ENCODE data around the gene RAD54L. TPM values are rescaled to one million over a fixed set of nuclear protein-coding genes. Genes with fewer than 3 reads are reported as not detected.

Gene RAD54L
- total RNA-seq, 5 donors from 2014 or later (not counting 1 experiment from before 2014, with no cell fraction given), result 1.1 to 2.8 (median 1.8) TPM

GRCh38 chr1:46277658-46278373 lies 30.3 kb downstream of the RAD54L start:
- ChIA-PET POLR2A (interaction anchor here in 1 of 2 donors (0.6 kb wide), 1 partner anchor 19 kb away, joined by 3 read pairs; no protein-coding TSS in a partner anchor), CTCF (no interaction called here)
- Histone ChIP-seq H3K27me3 (replicated peaks in 1 of 2; ENCODE audit: control insufficient read depth in 2 of 2, extremely low read depth in 1 of 2, insufficient read depth in 2 of 2, low read length in 1 of 2) (no peaks in the 10 kb centered on the region), H3K27ac (ENCODE audit: low read length) (no peak overlapping the region), H3K4me1 (ENCODE audit: control insufficient read depth in 1 of 2, extremely low read depth in 1 of 2, insufficient read depth in 2 of 2, low read length in 2 of 2) (no peaks in the 10 kb centered on the region), H3K4me3 (ENCODE audit: control insufficient read depth in 1 of 2, extremely low read depth in 1 of 2, low read length in 1 of 2) (no peak overlapping the region), H3K36me3 (ENCODE audit: control insufficient read depth in 2 of 2, extremely low read depth in 1 of 2, insufficient read depth in 1 of 2, low read length in 1 of 2) (peaks cover 8 to 29% of the 10 kb centered on the region in 2 donors), H3K9me3 (no peaks in the 10 kb centered on the region)
- no peak for ATAC-seq (replicated peaks in 1 of 4)
- 94% methylated on average over 6 of the region's 14 CpGs for WGBS (ENCODE audit: insufficient coverage)
- Mint-ChIP-seq H3K27ac (no peak overlapping the region), H3K36me3 (peaks cover 17% of the 10 kb centered on the region), H3K9me3 (no peaks in the 10 kb centered on the region), H3K4me1 (no peaks in the 10 kb centered on the region), H3K4me3 (no peak overlapping the region), H3K27me3 (no peaks in the 10 kb centered on the region)
- no peak for DNase-seq

- Mint-ChIP-seq H3K27me3 (no peaks in the 10 kb centered on the region), H3K27ac (no peak overlapping the region), H3K9me3 (no peaks in the 10 kb centered on the region), H3K4me3 (no peak overlapping the region), H3K36me3 (peaks cover 24% of the 10 kb centered on the region), H3K4me1 (no peaks in the 10 kb centered on the region)
- ChIA-PET POLR2A (no interaction called here), CTCF (no interaction called here)
- Histone ChIP-seq H3K27ac (ENCODE audit: low read length) (no peak overlapping the region), H3K27me3 (replicated peaks in 1 of 2; ENCODE audit: control insufficient read depth in 2 of 2, extremely low read depth in 1 of 2, insufficient read depth in 2 of 2, low read length in 1 of 2) (no peaks in the 10 kb centered on the region), H3K36me3 (ENCODE audit: control insufficient read depth in 2 of 2, extremely low read depth in 1 of 2, insufficient read depth in 1 of 2, low read length in 1 of 2) (peaks cover 8 to 29% of the 10 kb centered on the region in 2 donors), H3K4me1 (ENCODE audit: control insufficient read depth in 1 of 2, extremely low read depth in 1 of 2, insufficient read depth in 2 of 2, low read length in 2 of 2) (no peaks in the 10 kb centered on the region), H3K4me3 (ENCODE audit: control insufficient read depth in 1 of 2, extremely low read depth in 1 of 2, low read length in 1 of 2) (no peak overlapping the region), H3K9me3 (no peaks in the 10 kb centered on the region)
- ATAC-seq (replicated peaks in 1 of 4) (no peak), DNase-seq (no peak)
- 91% methylated on average over 9 of the region's 12 CpGs for WGBS (ENCODE audit: insufficient coverage)
Measured at GRCh38 chr1:46278807-46279206, 31.2 kb downstream of the RAD54L start.

DNA sequence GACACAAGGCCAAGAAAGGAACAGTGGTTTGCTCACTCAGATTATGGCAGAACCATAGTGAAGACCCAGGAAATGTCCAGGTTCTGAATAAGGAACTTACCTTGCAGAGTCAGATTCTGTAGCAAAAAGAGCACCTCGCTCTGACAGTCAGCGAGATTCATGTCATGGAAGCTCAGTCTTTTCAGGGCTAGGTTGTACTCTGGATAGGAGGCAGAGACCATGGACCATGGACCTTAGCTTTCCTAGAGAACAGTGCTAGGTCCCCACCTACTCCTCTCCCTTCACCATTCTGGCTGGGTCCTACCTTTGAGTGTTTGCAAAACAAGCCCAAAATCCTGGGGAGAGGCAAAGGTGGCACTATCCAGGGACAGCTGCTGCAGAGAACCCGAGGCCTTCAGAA lies 32.5 kb downstream of the RAD54L start:
- no peaks in the 10 kb centered on the region for H3K27me3 Mint-ChIP-seq

DNA sequence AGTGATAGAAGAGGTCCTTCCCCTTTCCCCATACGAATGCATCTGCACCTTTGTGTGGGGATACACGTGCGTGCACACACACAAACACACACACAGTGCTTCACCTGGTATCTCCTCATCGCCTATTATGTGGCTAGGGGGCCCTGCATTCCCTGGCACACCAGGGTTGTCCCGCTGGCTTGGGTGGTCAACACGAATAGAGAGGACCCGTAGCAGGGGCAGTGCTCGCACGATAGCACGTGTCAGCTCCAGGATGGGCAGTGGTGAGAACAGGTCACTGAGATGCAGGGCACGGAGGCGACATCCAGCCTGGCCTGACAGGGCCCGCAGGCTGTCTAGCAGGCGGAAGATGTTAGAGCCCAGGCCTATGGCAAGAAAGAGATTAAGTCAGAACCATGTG lies 33.5 kb downstream of the RAD54L start:
- peaks cover 0 to 6% (median under 1%) of the 10 kb centered on the region in 3 donors for H3K4me1 Mint-ChIP-seq
- ATAC-seq (replicated peaks in 1 of 4), result no peak
- H3K4me3 Mint-ChIP-seq, result no peak overlapping the region
- no peak for DNase-seq
- Histone ChIP-seq H3K36me3 (ENCODE audit: control insufficient read depth in 2 of 2, extremely low read depth in 1 of 2, insufficient read depth in 1 of 2, low read length in 1 of 2) (peaks cover 8 to 39% of the 10 kb centered on the region in 2 donors), H3K4me3 (ENCODE audit: control insufficient read depth in 1 of 2, extremely low read depth in 1 of 2, low read length in 1 of 2) (no peak overlapping the region), H3K27ac (ENCODE audit: low read length) (no peak overlapping the region), H3K27me3 (replicated peaks in 1 of 2; ENCODE audit: control insufficient read depth in 2 of 2, extremely low read depth in 1 of 2, insufficient read depth in 2 of 2, low read length in 1 of 2) (no peaks in the 10 kb centered on the region), H3K4me1 (ENCODE audit: control insufficient read depth in 1 of 2, extremely low read depth in 1 of 2, insufficient read depth in 2 of 2, low read length in 2 of 2) (peaks cover 0 to 8% of the 10 kb centered on the region in 2 experiments), H3K9me3 (no peaks in the 10 kb centered on the region)
- H3K27me3 Mint-ChIP-seq, result no peaks in the 10 kb centered on the region
- H3K36me3 Mint-ChIP-seq, result peaks cover 33% of the 10 kb centered on the region
- H3K27ac Mint-ChIP-seq, result no peak overlapping the region
- ChIA-PET CTCF (no interaction called here), POLR2A (no interaction called here)
- 98% methylated on average over 11 of the region's 14 CpGs for WGBS (ENCODE audit: insufficient coverage)
- H3K9me3 Mint-ChIP-seq, result no peaks in the 10 kb centered on the region

More for the DNA sequence above, 32.5 kb downstream of the RAD54L start:
- Mint-ChIP-seq H3K4me3 (no peak overlapping the region), H3K36me3 (peaks cover 32% of the 10 kb centered on the region), H3K9me3 (no peaks in the 10 kb centered on the region), H3K27ac (no peak overlapping the region), H3K4me1 (no peaks in the 10 kb centered on the region)
- ChIA-PET POLR2A (no interaction called here), CTCF (interaction anchor here in 1 of 2 donors (0.6 kb wide), 1 partner anchor 15 kb away, joined by 4 read pairs; no protein-coding TSS in a partner anchor)
- DNase-seq (no peak), ATAC-seq (replicated peaks in 1 of 4) (no peak)
- no peaks in the 10 kb centered on the region for H3K9me3 ChIP-seq
- H3K4me3 ChIP-seq (ENCODE audit: control insufficient read depth in 1 of 2, extremely low read depth in 1 of 2, low read length in 1 of 2), result no peak overlapping the region
- H3K27ac ChIP-seq (ENCODE audit: low read length), result no peak overlapping the region
- H3K4me1 ChIP-seq (ENCODE audit: control insufficient read depth in 1 of 2, extremely low read depth in 1 of 2, insufficient read depth in 2 of 2, low read length in 2 of 2), result no peaks in the 10 kb centered on the region
- H3K27me3 ChIP-seq (replicated peaks in 1 of 2; ENCODE audit: control insufficient read depth in 2 of 2, extremely low read depth in 1 of 2, insufficient read depth in 2 of 2, low read length in 1 of 2), result no peaks in the 10 kb centered on the region
- WGBS (ENCODE audit: insufficient coverage), result 100% methylated on average over 2 of the region's 3 CpGs
- H3K36me3 ChIP-seq (ENCODE audit: control insufficient read depth in 2 of 2, extremely low read depth in 1 of 2, insufficient read depth in 1 of 2, low read length in 1 of 2), result peaks cover 8 to 35% of the 10 kb centered on the region in 2 donors

GRCh38 chr1:46284058-46284457 lies 36.5 kb downstream of the RAD54L start:
- POLR2A ChIA-PET, result no interaction called here
- DNase-seq (no peak), ATAC-seq (replicated peaks in 1 of 4) (no peak)
- Histone ChIP-seq H3K36me3 (ENCODE audit: control insufficient read depth in 2 of 2, extremely low read depth in 1 of 2, insufficient read depth in 1 of 2, low read length in 1 of 2) (peaks cover 8 to 35% of the 10 kb centered on the region in 2 donors), H3K9me3 (no peaks in the 10 kb centered on the region), H3K27me3 (replicated peaks in 1 of 2; ENCODE audit: control insufficient read depth in 2 of 2, extremely low read depth in 1 of 2, insufficient read depth in 2 of 2, low read length in 1 of 2) (no peaks in the 10 kb centered on the region), H3K4me3 (ENCODE audit: control insufficient read depth in 1 of 2, extremely low read depth in 1 of 2, low read length in 1 of 2) (no peak overlapping the region), H3K27ac (ENCODE audit: low read length) (no peak overlapping the region), H3K4me1 (ENCODE audit: control insufficient read depth in 1 of 2, extremely low read depth in 1 of 2, insufficient read depth in 2 of 2, low read length in 2 of 2) (peaks cover 0 to 12% of the 10 kb centered on the region in 2 experiments)
- Mint-ChIP-seq H3K4me3 (no peak overlapping the region), H3K27ac (no peak overlapping the region), H3K9me3 (no peaks in the 10 kb centered on the region), H3K4me1 (peaks cover 2 to 18% (median 5%) of the 10 kb centered on the region in 3 donors), H3K36me3 (peaks cover 40% of the 10 kb centered on the region), H3K27me3 (no peaks in the 10 kb centered on the region)
- CTCF ChIA-PET, result interaction anchor here (0.6 to 1.3 kb wide), 3 partner anchors 37 to 127 kb away, joined by 3 read pairs; no protein-coding TSS in a partner anchor
- WGBS (ENCODE audit: insufficient coverage), result 100% methylated on average over 1 of the region's 1 CpG

DNA sequence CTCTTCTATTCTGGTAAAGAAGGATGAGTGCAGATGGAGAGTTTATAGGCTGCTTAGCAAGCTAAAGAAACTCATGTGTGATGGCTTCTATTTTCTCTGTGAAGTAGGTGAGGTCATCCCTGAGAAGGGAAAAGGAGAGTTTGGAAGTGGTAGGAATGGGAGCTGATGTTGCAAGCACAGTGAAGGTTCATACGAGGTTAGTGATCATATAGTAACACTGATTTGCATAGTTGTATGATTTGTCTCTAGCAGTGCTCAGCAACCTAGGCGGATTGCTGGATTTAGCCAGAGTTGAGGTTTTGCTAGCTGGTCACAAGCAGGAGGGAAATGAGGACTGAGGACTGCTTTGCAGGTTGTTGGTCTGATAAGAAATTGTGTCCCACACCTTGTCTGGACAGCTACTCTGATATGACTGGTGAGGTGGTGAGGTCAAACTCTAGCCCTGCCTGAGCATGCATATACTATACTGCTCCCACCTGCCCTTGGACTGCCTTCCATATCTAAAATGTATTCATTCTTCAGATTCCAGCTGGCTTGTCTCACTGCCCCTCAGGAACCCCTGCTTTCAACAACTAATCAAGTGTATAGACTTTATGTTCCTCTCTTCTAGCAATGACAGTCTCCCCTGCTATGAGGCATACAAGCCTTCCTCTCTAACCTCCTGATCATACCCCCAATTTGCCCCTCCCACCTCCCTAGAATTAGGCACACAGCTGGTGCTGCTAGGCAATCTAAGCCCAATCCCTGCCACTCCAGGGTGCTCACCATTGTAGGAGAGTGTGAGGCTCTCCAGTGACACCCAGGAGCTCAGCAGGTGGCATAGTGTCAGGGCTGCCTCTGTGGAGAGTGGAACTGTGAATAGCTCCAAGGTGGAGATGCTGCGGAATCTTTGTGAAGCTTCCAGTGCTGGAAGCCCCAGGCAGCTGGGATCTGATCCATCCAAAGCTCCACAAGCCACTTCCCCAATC lies 37.3 kb downstream of the RAD54L start:
- no peak overlapping the region for H3K27ac ChIP-seq (ENCODE audit: low read length)
- POLR2A ChIA-PET, result interaction anchor here in 1 of 2 donors (0.5 to 0.6 kb wide), 2 partner anchors 75 to 542 kb away, joined by 7 to 10 read pairs; no protein-coding TSS in a partner anchor
- no peak for ATAC-seq (replicated peaks in 1 of 4)
- H3K36me3 ChIP-seq (ENCODE audit: control insufficient read depth in 2 of 2, extremely low read depth in 1 of 2, insufficient read depth in 1 of 2, low read length in 1 of 2), result peaks cover 5 to 32% of the 10 kb centered on the region in 2 donors
- WGBS (ENCODE audit: insufficient coverage), result 92% methylated on average over 2 of the region's 3 CpGs
- H3K9me3 ChIP-seq, result no peaks in the 10 kb centered on the region
- Mint-ChIP-seq H3K27ac (no peak overlapping the region), H3K36me3 (peaks cover 46% of the 10 kb centered on the region), H3K4me1 (peaks cover 2 to 18% (median 5%) of the 10 kb centered on the region in 3 donors), H3K27me3 (no peaks in the 10 kb centered on the region), H3K9me3 (no peaks in the 10 kb centered on the region), H3K4me3 (no peak overlapping the region)
- no peak overlapping the region for H3K4me3 ChIP-seq (ENCODE audit: control insufficient read depth in 1 of 2, extremely low read depth in 1 of 2, low read length in 1 of 2)
- CTCF ChIA-PET, result interaction anchor here (0.5 to 1.3 kb wide), 2 partner anchors 15 to 38 kb away, joined by 3 to 4 read pairs; no protein-coding TSS in a partner anchor
- peaks cover 0 to 12% of the 10 kb centered on the region in 2 experiments for H3K4me1 ChIP-seq (ENCODE audit: control insufficient read depth in 1 of 2, extremely low read depth in 1 of 2, insufficient read depth in 2 of 2, low read length in 2 of 2)
- no peaks in the 10 kb centered on the region for H3K27me3 ChIP-seq (replicated peaks in 1 of 2; ENCODE audit: control insufficient read depth in 2 of 2, extremely low read depth in 1 of 2, insufficient read depth in 2 of 2, low read length in 1 of 2)
- DNase-seq, result no peak
